ENCODE results near the gene CALHM1.

DNA sequence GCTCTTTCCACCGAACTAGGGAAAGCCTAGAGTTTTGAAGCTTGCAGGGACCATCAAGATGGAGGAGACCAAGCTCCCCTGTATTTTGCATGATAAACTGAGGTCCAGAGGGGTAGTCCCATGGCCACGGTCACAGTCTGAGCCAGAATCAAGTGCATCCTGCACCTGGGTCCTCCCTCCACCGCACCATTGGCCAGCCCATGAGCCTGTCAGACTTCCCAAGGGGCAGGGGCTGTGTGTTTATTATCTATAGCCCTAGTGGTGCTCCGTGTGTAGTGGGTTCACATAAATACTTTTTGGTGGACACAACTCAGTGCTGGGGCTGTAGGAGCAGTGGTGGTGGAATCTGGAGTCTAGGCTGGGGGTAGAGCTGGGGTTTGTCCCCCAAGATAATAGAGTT is 16.7 kb upstream of the CALHM1 start:
- TF ChIP-seq, protein P1, sequence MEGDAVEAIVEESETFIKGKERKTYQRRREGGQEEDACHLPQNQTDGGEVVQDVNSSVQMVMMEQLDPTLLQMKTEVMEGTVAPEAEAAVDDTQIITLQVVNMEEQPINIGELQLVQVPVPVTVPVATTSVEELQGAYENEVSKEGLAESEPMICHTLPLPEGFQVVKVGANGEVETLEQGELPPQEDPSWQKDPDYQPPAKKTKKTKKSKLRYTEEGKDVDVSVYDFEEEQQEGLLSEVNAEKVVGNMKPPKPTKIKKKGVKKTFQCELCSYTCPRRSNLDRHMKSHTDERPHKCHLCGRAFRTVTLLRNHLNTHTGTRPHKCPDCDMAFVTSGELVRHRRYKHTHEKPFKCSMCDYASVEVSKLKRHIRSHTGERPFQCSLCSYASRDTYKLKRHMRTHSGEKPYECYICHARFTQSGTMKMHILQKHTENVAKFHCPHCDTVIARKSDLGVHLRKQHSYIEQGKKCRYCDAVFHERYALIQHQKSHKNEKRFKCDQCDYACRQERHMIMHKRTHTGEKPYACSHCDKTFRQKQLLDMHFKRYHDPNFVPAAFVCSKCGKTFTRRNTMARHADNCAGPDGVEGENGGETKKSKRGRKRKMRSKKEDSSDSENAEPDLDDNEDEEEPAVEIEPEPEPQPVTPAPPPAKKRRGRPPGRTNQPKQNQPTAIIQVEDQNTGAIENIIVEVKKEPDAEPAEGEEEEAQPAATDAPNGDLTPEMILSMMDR (IDR thresholded peaks at IDR 0.05), result no peak
- TF ChIP-seq POLR2A (IDR thresholded peaks at IDR 0.05), result no peak
- TF ChIP-seq POLR2AphosphoS5 (IDR thresholded peaks at IDR 0.05), result no peak
